Fibroblast of pulmonary artery (primary cell): Measurements from ENCODE around the gene RNF114.

Source experiments
- DNase-seq: peaks from one replicate; pipeline ENCODE4 v3.0.0-alpha.2; 2010; ENCODE audit warnings: low read depth
- H3K4me3 ChIP-seq: replicated peaks from 2 replicates; pipeline ENCODE4 v1.5.1; 2011; ENCODE audit warnings: low read depth, mild to moderate bottlenecking, control low read depth, low read length, moderate library complexity
- CTCF ChIP-seq: IDR thresholded peaks from 2 replicates; pipeline ENCODE4 v1.5.1; 2011; ENCODE audit warnings: mild to moderate bottlenecking, control low read depth, low read length, inconsistent platforms; ENCODE audit errors: missing control alignments

Gene RNF114

GRCh38 chr20:49906101-49906604 lies 30.0 kb upstream of the RNF114 start:
- DNase-seq: no peak
- no peak overlapping the region for H3K4me3 ChIP-seq
- no peak for TF ChIP-seq CTCF

DNA sequence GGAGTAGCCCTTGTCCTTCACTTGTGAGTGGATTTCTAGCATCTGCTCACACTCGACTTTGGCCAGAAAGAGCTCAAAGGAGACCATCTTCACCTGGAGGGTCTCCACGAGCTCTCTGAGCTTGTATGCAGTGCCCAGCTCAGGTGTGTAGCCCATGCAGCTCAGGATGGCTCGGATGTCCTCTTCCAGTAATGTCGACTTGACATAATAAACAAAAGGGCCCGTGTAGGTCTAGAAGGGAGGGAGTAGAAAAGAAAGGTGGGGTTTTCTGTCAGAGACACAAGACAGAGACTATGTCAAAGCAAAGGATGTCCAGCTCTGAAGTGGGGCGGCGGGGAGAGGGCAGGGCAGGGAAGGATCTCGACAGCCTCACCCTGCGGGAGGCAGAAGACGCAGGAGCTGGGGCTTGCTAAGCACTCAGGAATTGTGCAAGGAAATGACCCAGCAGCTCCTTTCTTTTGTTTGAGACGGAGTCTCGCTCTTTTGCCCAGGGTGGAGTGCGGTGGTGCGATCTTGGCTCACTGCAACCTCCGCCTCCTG lies 29.5 kb upstream of the RNF114 start:
- no peak overlapping the region for H3K4me3 ChIP-seq
- no peak for TF ChIP-seq CTCF
- no peak for DNase-seq

- no peak for DNase-seq
- no peak overlapping the region for H3K4me3 ChIP-seq
- no peak for TF ChIP-seq CTCF
These were observed 28.6 kb upstream of the RNF114 start for GRCh38 chr20:49907405-49908257.

DNA sequence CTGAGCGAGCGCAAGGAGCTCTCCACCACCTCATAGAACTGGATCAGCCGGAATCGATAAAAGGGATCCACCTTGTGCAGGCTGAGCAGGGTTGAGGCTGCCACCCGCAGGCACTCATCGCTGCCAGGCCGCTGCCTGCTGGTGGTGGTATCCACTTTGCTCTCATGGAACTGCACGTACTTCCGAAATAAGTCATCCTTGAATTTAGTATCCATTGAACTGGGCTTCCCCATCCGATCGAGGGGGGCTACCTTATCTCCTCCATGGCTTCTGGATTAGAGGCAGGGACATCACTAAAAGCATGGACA lies 28.0 kb upstream of the RNF114 start:
- no peak for TF ChIP-seq CTCF
- DNase-seq: no peak
- H3K4me3 ChIP-seq: no peak overlapping the region

DNA sequence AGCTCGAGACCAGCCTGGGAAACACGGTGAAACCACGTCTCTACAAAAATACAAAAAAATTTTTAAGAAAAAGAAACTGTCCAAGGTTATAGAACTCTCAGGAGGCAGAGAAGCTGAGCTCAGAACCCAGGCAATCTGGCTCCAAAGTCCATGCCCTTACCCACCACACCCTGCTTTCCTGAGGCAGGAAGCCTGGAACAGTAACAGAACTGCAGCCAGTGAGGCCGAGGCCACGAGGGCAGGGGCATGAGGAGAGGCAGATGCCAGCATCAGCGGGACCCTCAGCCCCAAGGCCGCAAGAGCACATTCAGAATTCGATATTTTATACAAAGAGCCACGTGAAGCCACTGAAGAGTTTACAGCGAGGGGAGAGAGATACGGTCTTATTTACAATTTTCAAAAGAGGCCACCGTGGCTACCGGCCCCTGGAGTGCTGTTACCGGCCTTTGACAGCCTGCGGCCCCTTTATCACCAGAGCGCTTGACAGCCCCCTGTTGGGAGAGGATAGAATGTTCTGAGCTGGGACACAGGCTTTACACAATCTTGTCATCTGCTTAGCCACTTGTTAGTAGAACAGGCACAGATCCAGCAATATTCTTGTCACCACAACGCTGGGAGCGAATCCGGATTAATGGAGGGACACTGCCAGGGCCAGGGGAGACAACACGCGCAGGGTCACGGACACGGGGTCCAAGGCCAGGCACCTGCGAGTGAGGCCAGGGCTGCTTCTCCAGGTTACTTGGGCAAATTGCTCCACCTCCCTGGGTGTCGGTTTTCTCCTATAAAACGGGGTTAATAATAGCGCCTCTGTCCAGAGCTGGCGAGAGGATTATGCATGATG lies 26.5 kb upstream of the RNF114 start:
- no peak overlapping the region for H3K4me3 ChIP-seq
- TF ChIP-seq CTCF: peak; percentile 25
- DNase-seq: no peak

DNA sequence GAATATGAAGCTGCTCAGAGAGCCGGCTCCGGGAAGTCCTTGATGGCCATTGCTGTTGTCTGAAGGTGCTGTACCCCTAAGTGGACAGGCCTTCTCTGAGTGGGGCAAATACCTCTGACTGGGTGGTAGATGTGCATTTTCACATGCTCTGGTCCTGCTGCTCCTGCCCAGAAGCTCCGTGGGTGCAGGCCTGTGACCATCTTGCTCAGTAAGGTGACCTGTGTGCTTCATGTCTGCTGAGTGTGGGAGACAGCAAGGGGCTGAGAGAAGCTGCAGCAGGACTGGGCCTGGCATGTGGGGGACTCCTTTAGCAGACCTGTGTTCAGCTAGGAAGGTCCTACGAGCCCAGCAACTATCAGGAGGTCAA lies 25.9 kb upstream of the RNF114 start:
- H3K4me3 ChIP-seq: no peak overlapping the region
- DNase-seq: no peak
- TF ChIP-seq CTCF: no peak
